Measurements from ENCODE around the gene SLC35B3. TPM values are rescaled to one million over a fixed set of nuclear protein-coding genes. Genes with fewer than 3 reads are reported as not detected.

SLC35B3 gene
- 12.9 and 15.1 TPM in 2 replicates for total RNA-seq

DNA sequence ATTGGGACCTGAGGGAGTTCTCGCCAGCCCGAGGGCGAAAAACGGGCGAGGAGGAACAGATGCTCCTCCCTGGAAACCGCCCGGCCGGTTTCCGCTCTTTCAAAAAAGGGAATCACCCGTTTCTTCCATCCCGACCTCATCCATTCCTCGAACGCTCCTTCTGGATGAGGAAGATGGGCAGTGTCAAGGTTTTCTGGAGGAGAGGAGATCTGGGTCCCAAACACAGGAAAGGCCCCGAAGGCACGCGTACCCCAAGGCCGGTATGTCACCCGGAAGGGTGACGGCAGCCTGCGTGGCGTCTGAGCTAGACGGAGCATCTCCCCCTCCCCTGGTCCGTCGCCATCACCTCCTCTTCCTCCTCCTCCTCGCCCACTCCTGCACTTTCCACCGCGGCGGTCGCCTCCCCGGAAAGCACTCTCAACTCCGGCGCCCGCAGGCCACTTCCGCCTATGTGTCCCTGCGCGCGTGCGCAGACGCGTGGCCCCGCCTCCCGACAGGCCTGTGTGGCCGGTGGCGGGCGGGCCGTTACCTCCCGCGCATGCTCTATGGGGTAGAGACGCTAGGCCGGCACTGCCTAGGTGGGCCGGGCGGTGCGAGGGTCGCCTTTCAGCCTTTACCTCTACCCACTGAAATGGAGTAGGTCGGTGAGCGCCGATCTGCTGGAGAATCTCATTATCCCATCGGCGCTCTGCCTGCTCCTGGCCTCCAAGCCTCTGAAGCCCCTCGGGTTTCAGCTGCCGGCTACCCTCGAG is at the start of gene SLC35B3:
SLC35B3 (minus strand) TSS at position 453 of the 752 bp plus-strand sequence.
- FAIRE-seq (no peak), DNase-seq (ENCODE audit: low read depth) (peak; percentile 73)
- Histone ChIP-seq H3K4me3 (ENCODE audit: low read depth, low read length) (peak within 1 kb of the TSS; percentile 99), H3K36me3 (ENCODE audit: control insufficient read depth, insufficient read depth, low read length) (no peaks in the 10 kb centered on the region), H3K27me3 (ENCODE audit: control insufficient read depth, insufficient read depth, low read length) (no peaks in the 10 kb centered on the region)
- TF ChIP-seq, protein P1, sequence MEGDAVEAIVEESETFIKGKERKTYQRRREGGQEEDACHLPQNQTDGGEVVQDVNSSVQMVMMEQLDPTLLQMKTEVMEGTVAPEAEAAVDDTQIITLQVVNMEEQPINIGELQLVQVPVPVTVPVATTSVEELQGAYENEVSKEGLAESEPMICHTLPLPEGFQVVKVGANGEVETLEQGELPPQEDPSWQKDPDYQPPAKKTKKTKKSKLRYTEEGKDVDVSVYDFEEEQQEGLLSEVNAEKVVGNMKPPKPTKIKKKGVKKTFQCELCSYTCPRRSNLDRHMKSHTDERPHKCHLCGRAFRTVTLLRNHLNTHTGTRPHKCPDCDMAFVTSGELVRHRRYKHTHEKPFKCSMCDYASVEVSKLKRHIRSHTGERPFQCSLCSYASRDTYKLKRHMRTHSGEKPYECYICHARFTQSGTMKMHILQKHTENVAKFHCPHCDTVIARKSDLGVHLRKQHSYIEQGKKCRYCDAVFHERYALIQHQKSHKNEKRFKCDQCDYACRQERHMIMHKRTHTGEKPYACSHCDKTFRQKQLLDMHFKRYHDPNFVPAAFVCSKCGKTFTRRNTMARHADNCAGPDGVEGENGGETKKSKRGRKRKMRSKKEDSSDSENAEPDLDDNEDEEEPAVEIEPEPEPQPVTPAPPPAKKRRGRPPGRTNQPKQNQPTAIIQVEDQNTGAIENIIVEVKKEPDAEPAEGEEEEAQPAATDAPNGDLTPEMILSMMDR (IDR thresholded peaks at IDR 0.05; ENCODE audit: insufficient read depth, low read length, severe bottlenecking): no peak

DNA sequence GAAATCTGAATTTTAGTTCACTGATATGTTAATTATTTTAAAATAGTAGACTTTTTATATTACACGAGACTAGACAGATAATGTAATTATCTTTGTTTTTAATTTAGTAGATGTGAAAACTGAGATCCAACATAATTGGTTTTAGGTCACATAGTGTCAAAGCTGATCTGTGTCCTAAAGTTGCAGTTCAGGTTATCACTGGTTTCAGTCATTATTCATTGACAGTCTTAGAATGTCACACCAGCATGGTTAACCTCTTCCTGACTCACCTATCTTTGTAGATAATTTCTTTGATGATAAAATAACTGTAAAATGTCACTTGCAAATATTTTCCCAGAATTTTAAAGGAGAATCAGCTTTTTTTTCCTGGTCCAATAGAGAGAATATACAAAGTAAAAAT is 48.3 kb upstream of the SLC35B3 start:
- DNase-seq (ENCODE audit: low read depth): no peak

DNA sequence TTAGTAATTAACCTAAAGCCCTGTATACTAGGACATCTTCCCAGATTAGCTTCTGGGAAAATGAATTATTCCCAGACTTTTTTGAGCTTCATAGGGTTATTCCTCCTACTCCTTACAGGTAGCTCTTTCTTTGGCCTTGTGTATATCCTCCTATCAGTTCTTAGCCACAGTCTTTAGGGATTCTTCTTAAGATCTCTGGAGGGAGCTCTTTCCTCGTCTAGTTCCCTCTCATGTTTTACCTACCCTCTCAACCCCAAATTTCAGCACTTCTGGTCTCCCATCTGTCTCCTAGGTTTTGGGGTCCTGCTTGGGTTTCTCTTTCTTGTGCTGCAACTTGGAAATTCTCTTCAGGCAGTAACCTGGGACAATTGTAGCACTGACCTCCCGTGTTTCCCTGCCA is 46.4 kb upstream of the SLC35B3 start:
- TF ChIP-seq, protein P1 (IDR thresholded peaks at IDR 0.05; ENCODE audit: insufficient read depth, low read length, severe bottlenecking): peak; percentile 44
- H3K4me3 ChIP-seq (ENCODE audit: low read depth, low read length): no peak overlapping the region
- FAIRE-seq (no peak), DNase-seq (ENCODE audit: low read depth) (peak; percentile 29)
- no peaks in the 10 kb centered on the region for H3K36me3 ChIP-seq (ENCODE audit: control insufficient read depth, insufficient read depth, low read length)
- no peaks in the 10 kb centered on the region for H3K27me3 ChIP-seq (ENCODE audit: control insufficient read depth, insufficient read depth, low read length)

More for the DNA sequence above, 48.3 kb upstream of the SLC35B3 start:
- Histone ChIP-seq H3K27me3 (ENCODE audit: control insufficient read depth, insufficient read depth, low read length) (no peaks in the 10 kb centered on the region), H3K36me3 (ENCODE audit: control insufficient read depth, insufficient read depth, low read length) (no peaks in the 10 kb centered on the region), H3K4me3 (ENCODE audit: low read depth, low read length) (no peak overlapping the region)
- FAIRE-seq: no peak
- TF ChIP-seq, protein P1 (IDR thresholded peaks at IDR 0.05; ENCODE audit: insufficient read depth, low read length, severe bottlenecking): no peak

DNA sequence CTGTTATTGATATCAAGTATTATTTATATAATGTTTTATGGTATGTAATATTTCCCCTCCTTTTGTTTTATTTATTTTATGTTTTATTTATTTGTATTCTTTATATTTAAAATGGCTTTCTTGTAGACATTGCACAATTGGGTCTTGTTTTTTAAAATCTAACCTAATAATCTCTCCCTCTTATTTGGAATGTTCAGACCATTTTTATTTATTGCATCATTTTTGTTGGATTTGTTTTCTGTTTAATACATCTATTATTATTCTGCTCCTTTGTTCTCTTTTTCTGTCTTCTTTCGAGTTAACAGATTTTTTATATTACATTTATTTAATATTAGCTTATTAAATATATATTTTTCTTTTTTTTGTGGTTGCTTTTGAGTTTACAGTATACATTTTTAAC is 43.1 kb upstream of the SLC35B3 start:
- TF ChIP-seq, protein P1 (IDR thresholded peaks at IDR 0.05; ENCODE audit: insufficient read depth, low read length, severe bottlenecking): no peak
- H3K4me3 ChIP-seq (ENCODE audit: low read depth, low read length): no peak overlapping the region
- no peaks in the 10 kb centered on the region for H3K27me3 ChIP-seq (ENCODE audit: control insufficient read depth, insufficient read depth, low read length)
- no peak for DNase-seq (ENCODE audit: low read depth)
- no peaks in the 10 kb centered on the region for H3K36me3 ChIP-seq (ENCODE audit: control insufficient read depth, insufficient read depth, low read length)
- FAIRE-seq: no peak

DNA sequence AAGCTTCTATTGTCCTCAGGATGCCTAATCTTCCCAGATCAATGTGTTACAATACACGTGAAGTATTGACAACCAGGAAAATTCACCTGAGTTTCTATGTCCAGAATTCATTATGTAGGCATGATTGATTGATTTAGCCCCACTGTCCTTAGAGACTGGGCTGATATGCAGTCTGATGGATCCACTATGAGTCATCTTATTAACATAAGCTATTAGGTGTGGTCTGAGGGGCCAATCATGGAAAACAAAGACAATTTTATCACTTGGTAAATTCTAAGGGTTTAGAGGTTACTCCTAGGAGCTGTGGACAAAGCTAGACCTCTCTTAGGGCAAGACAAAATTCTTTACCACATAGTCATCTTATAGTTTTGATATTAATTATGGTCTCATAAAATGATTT is 41.3 kb upstream of the SLC35B3 start:
- no peaks in the 10 kb centered on the region for H3K36me3 ChIP-seq (ENCODE audit: control insufficient read depth, insufficient read depth, low read length)
- no peaks in the 10 kb centered on the region for H3K27me3 ChIP-seq (ENCODE audit: control insufficient read depth, insufficient read depth, low read length)
- TF ChIP-seq, protein P1 (IDR thresholded peaks at IDR 0.05; ENCODE audit: insufficient read depth, low read length, severe bottlenecking): no peak
- H3K4me3 ChIP-seq (ENCODE audit: low read depth, low read length): no peak overlapping the region
- FAIRE-seq: no peak
- no peak for DNase-seq (ENCODE audit: low read depth)
